ENCODE results near the gene FSTL1.
"Not testable (repeated sequence)": the region's sequence is repeated elsewhere in the genome, so short reads cannot be mapped to it uniquely, and the experiment has no call there.

The FSTL1 gene

DNA sequence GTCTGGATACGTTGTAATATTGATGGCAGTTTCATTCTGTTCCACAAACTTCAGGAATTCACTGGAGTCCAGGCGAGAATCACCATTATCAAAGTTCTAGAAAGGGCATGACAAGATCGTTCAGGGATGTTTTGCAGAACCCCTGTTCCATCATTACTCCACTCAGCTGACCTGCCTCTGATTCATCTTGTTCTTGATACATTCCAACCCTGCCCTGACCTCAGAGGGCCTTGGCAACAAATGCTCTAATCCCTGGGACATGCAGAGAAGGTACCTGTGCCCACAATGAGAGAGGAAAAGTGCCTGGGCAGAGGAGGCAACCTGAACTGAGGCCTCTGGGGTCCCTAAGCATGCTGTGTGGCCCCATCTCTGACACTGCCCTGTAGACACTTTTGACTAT, 45.9 kb downstream of the FSTL1 start:
- H3K27me3 ChIP-seq (ENCODE audit: control insufficient read depth in 1 of 2, insufficient read depth in 2 of 2, low read length in 2 of 2), result no peaks in the 10 kb centered on the region
- no peak overlapping the region for H3K9ac ChIP-seq (ENCODE audit: low read depth in 1 of 2, low read length in 2 of 2)
- no peak overlapping the region for H3K4me3 ChIP-seq (ENCODE audit: low read depth in 1 of 2, low read length in 2 of 2)
- no peaks in the 10 kb centered on the region for H3K9me3 ChIP-seq (ENCODE audit: control insufficient read depth in 1 of 2, low read length in 2 of 2)
- H3K36me3 ChIP-seq (ENCODE audit: control insufficient read depth in 1 of 2, insufficient read depth in 2 of 2, low read length in 2 of 2), result peaks cover 8 to 17% of the 10 kb centered on the region in 2 donors
- H3K27ac ChIP-seq (ENCODE audit: low read depth, low read length), result no peak overlapping the region
- no peaks in the 10 kb centered on the region for H3K4me1 ChIP-seq (ENCODE audit: control insufficient read depth in 1 of 2, insufficient read depth in 2 of 2, low read length in 2 of 2)

DNA sequence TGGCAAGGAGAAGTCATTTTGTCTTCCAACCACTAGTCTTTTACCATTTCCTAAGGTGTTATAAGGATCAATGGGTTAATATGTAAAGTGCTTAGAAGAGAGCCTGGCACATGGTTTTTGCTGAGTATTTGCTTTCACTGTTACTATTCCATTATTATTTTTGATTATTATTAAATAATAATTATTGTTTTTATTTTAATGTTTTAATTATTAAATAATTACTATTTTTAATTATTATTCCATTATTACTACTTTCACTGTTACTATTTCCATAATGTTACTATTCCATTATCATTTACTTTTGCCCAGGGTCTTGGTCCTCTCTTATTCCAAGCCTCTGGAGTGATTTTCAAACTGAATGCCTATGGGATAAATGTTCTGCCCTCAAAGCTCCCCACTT, 48.5 kb downstream of the FSTL1 start:
- no peaks in the 10 kb centered on the region for H3K27me3 ChIP-seq (ENCODE audit: control insufficient read depth in 1 of 2, insufficient read depth in 2 of 2, low read length in 2 of 2)
- no peak overlapping the region for H3K27ac ChIP-seq (ENCODE audit: low read depth, low read length)
- H3K9me3 ChIP-seq (ENCODE audit: control insufficient read depth in 1 of 2, low read length in 2 of 2), result no peaks in the 10 kb centered on the region
- no peaks in the 10 kb centered on the region for H3K4me1 ChIP-seq (ENCODE audit: control insufficient read depth in 1 of 2, insufficient read depth in 2 of 2, low read length in 2 of 2)
- H3K36me3 ChIP-seq (ENCODE audit: control insufficient read depth in 1 of 2, insufficient read depth in 2 of 2, low read length in 2 of 2), result peaks cover 8 to 12% of the 10 kb centered on the region in 2 donors
- H3K4me3 ChIP-seq (ENCODE audit: low read depth in 1 of 2, low read length in 2 of 2), result no peak overlapping the region
- no peak overlapping the region for H3K9ac ChIP-seq (ENCODE audit: low read depth in 1 of 2, low read length in 2 of 2)

DNA sequence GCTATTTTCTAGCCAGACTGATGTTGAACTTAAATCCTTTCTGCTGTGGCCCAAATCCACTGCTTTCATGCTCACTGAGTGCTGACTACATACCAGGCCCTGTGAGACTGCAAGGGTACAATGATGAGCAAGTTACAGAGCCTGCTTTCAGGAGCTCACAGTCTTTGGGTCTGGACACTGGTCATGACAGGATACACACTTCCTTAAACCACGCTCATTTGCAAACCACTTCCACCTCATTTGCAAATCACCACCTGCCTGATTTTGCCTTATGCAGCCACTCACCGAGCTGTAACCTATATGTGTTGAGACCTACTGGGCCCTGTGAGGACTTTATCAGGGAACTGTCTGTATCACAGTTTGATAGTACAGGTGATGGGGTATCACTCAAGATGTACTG, 51.4 kb downstream of the FSTL1 start:
- H3K4me1 ChIP-seq (ENCODE audit: control insufficient read depth in 1 of 2, insufficient read depth in 2 of 2, low read length in 2 of 2), result no peaks in the 10 kb centered on the region

DNA sequence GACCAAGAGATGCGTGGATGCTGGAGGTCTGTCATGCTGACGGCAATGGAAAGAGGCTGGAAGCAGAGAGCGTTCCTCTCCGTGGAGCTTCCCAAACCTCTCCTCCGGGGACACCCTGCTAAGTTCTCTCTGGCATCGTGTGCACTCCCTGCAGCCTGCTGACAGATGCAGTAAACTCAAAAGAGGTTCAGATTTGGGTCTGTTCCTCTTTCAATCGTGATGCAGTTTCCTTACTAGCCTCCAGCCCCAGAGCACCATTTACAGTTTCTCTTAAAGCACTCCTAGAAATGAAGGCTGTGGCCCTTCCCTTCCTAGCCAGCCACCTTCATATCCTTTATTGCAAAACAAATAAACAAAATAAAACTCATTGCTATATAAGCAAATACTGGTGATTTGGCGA, 54.3 kb downstream of the FSTL1 start:
- H3K4me1 ChIP-seq (ENCODE audit: control insufficient read depth in 1 of 2, insufficient read depth in 2 of 2, low read length in 2 of 2), result no peaks in the 10 kb centered on the region
- peaks cover 0 to 4% of the 10 kb centered on the region in 2 donors for H3K36me3 ChIP-seq (ENCODE audit: control insufficient read depth in 1 of 2, insufficient read depth in 2 of 2, low read length in 2 of 2)
- no peak overlapping the region for H3K9ac ChIP-seq (ENCODE audit: low read depth in 1 of 2, low read length in 2 of 2)

More for the DNA sequence above, 51.4 kb downstream of the FSTL1 start:
- H3K36me3 ChIP-seq (ENCODE audit: control insufficient read depth in 1 of 2, insufficient read depth in 2 of 2, low read length in 2 of 2), result peaks cover 3 to 12% of the 10 kb centered on the region in 2 donors
- H3K9ac ChIP-seq (ENCODE audit: low read depth in 1 of 2, low read length in 2 of 2), result no peak overlapping the region
- no peaks in the 10 kb centered on the region for H3K27me3 ChIP-seq (ENCODE audit: control insufficient read depth in 1 of 2, insufficient read depth in 2 of 2, low read length in 2 of 2)
- no peaks in the 10 kb centered on the region for H3K9me3 ChIP-seq (ENCODE audit: control insufficient read depth in 1 of 2, low read length in 2 of 2)
- H3K4me3 ChIP-seq (ENCODE audit: low read depth in 1 of 2, low read length in 2 of 2), result no peak overlapping the region
- no peak overlapping the region for H3K27ac ChIP-seq (ENCODE audit: low read depth, low read length)

DNA sequence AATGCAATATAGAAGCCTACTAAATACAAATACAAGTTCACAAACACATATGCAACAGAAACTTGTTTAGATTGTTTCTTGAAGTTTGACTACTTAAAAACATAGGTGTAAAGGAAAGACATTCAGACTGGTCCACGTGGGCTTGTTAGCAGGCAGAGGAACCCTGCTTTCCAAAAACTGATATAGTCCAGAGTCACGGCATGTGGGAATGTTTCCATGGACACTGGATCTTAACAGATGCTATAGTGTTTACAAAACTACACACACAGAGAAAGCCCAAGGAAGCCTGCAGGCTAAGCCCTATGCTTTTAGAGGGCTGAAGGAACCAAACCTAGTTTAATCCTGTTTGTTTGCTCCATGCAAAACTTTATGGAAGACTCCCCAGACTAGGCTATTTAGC, 56.4 kb downstream of the FSTL1 start:
- no peak overlapping the region for H3K27ac ChIP-seq (ENCODE audit: low read depth, low read length)
- no peak overlapping the region for H3K4me3 ChIP-seq (ENCODE audit: low read depth in 1 of 2, low read length in 2 of 2)
- no peaks in the 10 kb centered on the region for H3K9me3 ChIP-seq (ENCODE audit: control insufficient read depth in 1 of 2, low read length in 2 of 2)
- no peaks in the 10 kb centered on the region for H3K4me1 ChIP-seq (ENCODE audit: control insufficient read depth in 1 of 2, insufficient read depth in 2 of 2, low read length in 2 of 2)
- H3K9ac ChIP-seq (ENCODE audit: low read depth in 1 of 2, low read length in 2 of 2), result no peak overlapping the region
- no peaks in the 10 kb centered on the region for H3K27me3 ChIP-seq (ENCODE audit: control insufficient read depth in 1 of 2, insufficient read depth in 2 of 2, low read length in 2 of 2)
- H3K36me3 ChIP-seq (ENCODE audit: control insufficient read depth in 1 of 2, insufficient read depth in 2 of 2, low read length in 2 of 2), result peaks cover 0 to 4% of the 10 kb centered on the region in 2 donors

More for the DNA sequence above, 54.3 kb downstream of the FSTL1 start:
- no peak overlapping the region for H3K4me3 ChIP-seq (ENCODE audit: low read depth in 1 of 2, low read length in 2 of 2)
- no peaks in the 10 kb centered on the region for H3K27me3 ChIP-seq (ENCODE audit: control insufficient read depth in 1 of 2, insufficient read depth in 2 of 2, low read length in 2 of 2)
- H3K27ac ChIP-seq (ENCODE audit: low read depth, low read length), result no peak overlapping the region
- H3K9me3 ChIP-seq (ENCODE audit: control insufficient read depth in 1 of 2, low read length in 2 of 2), result no peaks in the 10 kb centered on the region

DNA sequence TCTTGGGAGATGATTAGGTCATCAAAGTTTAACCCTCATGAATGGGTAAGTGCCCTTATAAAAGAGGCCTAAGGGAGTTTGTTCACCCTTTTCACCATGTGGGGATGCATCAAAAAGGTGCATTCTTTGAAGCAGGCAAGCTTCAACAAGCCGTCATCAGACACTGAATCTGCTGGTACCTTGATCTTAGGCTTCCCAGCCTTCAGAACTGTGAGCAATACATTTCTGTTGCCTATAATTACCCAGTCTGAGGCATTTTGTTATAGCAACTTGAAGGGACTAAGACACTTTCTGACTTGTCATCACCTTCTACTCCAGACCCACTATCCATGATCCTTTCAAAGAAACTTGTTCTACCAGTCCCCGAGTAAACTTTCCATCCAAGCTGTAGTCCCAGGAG, 57.0 kb downstream of the FSTL1 start:
- Histone ChIP-seq H3K4me1 (ENCODE audit: control insufficient read depth in 1 of 2, insufficient read depth in 2 of 2, low read length in 2 of 2) (no peaks in the 10 kb centered on the region), H3K4me3 (ENCODE audit: low read depth in 1 of 2, low read length in 2 of 2) (no peak overlapping the region), H3K27me3 (ENCODE audit: control insufficient read depth in 1 of 2, insufficient read depth in 2 of 2, low read length in 2 of 2) (no peaks in the 10 kb centered on the region), H3K9ac (ENCODE audit: low read depth in 1 of 2, low read length in 2 of 2) (no peak overlapping the region), H3K9me3 (ENCODE audit: control insufficient read depth in 1 of 2, low read length in 2 of 2) (no peaks in the 10 kb centered on the region), H3K27ac (ENCODE audit: low read depth, low read length) (no peak overlapping the region), H3K36me3 (ENCODE audit: control insufficient read depth in 1 of 2, insufficient read depth in 2 of 2, low read length in 2 of 2) (peaks cover 0 to 4% of the 10 kb centered on the region in 2 donors)

DNA sequence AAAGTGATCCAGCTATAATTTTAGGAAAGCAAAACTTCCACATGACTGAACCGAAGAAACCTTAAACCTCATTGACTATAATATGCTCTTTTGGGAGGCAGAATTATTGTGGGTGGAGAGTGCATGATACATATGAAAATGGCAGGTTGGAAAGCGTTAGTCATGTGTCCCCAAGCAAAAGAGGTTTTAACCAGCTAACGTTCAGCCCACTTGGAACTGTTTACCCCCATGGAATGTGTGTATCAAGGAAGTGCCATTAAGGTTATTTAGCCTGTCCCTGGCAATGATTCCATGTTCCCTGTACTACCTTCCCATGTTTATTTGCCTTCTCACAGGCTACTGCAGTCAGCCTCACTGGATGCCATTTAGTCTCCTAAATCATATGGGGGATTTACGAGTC, 57.5 kb downstream of the FSTL1 start:
- Histone ChIP-seq H3K36me3 (ENCODE audit: control insufficient read depth in 1 of 2, insufficient read depth in 2 of 2, low read length in 2 of 2) (peaks cover 0 to under 1% of the 10 kb centered on the region in 2 donors), H3K4me3 (ENCODE audit: low read depth in 1 of 2, low read length in 2 of 2) (no peak overlapping the region)

DNA sequence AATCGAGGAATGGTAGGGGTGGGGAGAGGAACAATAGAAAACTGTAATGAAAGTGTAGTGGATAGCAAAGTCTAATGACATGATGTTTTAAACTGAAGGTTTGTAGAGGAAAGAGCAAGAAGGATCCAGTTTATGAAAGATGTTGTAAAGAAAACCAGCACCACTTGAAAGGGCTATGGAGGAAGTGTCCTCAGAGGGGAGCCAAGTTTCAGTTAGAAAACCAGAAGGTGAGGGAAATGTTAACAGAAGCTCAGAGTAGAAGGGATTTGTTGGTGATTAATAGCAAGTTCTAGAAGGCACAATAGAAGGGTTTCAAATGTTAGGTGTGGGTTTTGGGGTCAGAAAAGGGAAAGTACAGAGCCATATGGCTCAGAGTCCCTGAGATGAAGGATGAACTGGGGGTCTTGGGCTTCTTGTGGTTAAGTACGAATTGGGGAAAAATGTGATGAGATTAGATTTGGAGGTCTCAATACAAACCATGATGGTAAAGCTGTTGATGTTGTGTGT, 67.8 kb downstream of the FSTL1 start:
- Histone ChIP-seq H3K4me3 (ENCODE audit: low read depth in 1 of 2, low read length in 2 of 2) (no peak overlapping the region), H3K9me3 (ENCODE audit: control insufficient read depth in 1 of 2, low read length in 2 of 2) (peaks cover 0 to 4% of the 10 kb centered on the region in 2 donors), H3K27ac (ENCODE audit: low read depth, low read length) (no peak overlapping the region), H3K36me3 (ENCODE audit: control insufficient read depth in 1 of 2, insufficient read depth in 2 of 2, low read length in 2 of 2) (no peaks in the 10 kb centered on the region), H3K27me3 (ENCODE audit: control insufficient read depth in 1 of 2, insufficient read depth in 2 of 2, low read length in 2 of 2) (no peaks in the 10 kb centered on the region), H3K4me1 (ENCODE audit: control insufficient read depth in 1 of 2, insufficient read depth in 2 of 2, low read length in 2 of 2) (no peaks in the 10 kb centered on the region), H3K9ac (ENCODE audit: low read depth in 1 of 2, low read length in 2 of 2) (no peak overlapping the region)

More for the DNA sequence above, 57.5 kb downstream of the FSTL1 start:
- Histone ChIP-seq H3K9me3 (ENCODE audit: control insufficient read depth in 1 of 2, low read length in 2 of 2) (no peaks in the 10 kb centered on the region), H3K9ac (ENCODE audit: low read depth in 1 of 2, low read length in 2 of 2) (no peak overlapping the region), H3K27me3 (ENCODE audit: control insufficient read depth in 1 of 2, insufficient read depth in 2 of 2, low read length in 2 of 2) (no peaks in the 10 kb centered on the region), H3K27ac (ENCODE audit: low read depth, low read length) (no peak overlapping the region), H3K4me1 (ENCODE audit: control insufficient read depth in 1 of 2, insufficient read depth in 2 of 2, low read length in 2 of 2) (no peaks in the 10 kb centered on the region)

DNA sequence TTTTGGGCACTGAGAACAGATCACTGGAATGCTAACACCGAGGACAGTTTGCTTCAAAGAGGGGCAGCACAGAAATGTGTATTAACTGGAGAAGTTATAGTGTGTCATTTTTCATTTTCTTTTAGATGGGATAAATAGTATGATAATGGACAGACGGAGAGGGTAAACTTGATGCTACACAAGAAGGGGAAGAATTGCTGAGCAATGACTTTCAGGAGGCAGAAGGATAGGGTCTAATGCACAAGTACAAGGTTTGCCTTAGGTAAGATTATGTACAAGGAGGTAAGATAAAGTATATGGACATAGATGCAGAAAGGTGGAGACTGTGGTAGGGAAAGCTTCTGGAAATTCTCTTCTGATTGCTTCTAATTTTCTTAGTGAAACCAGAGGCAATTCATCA, 69.3 kb downstream of the FSTL1 start:
- peaks cover 0 to 4% of the 10 kb centered on the region in 2 donors for H3K9me3 ChIP-seq (ENCODE audit: control insufficient read depth in 1 of 2, low read length in 2 of 2)
- H3K36me3 ChIP-seq (ENCODE audit: control insufficient read depth in 1 of 2, insufficient read depth in 2 of 2, low read length in 2 of 2), result no peaks in the 10 kb centered on the region
- H3K27ac ChIP-seq (ENCODE audit: low read depth, low read length), result no peak overlapping the region
- no peak overlapping the region for H3K4me3 ChIP-seq (ENCODE audit: low read depth in 1 of 2, low read length in 2 of 2)
- no peaks in the 10 kb centered on the region for H3K4me1 ChIP-seq (ENCODE audit: control insufficient read depth in 1 of 2, insufficient read depth in 2 of 2, low read length in 2 of 2)
- H3K27me3 ChIP-seq (ENCODE audit: control insufficient read depth in 1 of 2, insufficient read depth in 2 of 2, low read length in 2 of 2), result no peaks in the 10 kb centered on the region
- no peak overlapping the region for H3K9ac ChIP-seq (ENCODE audit: low read depth in 1 of 2, low read length in 2 of 2)

DNA sequence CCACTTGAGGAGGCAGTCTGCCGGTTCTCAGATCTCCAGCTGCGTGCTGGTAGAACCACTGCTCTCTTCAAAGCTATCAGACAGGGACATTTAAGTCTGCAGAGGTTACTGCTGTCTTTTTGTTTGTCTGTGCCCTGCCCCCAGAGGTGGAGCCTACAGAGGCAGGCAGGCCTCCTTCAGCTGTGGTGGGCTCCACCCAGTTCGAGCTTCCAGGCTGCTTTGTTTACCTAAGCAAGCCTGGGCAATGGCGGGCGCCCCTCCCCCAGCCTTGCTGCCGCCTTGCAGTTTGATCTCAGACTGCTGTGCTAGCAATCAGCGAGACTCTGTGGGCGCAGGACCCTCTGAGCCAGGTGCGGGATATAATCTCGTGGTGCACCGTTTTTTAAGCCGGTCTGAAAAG, 72.8 kb downstream of the FSTL1 start:
- not testable (repeated sequence) for H3K27ac ChIP-seq (ENCODE audit: low read depth, low read length); H3K4me1 ChIP-seq (ENCODE audit: control insufficient read depth in 1 of 2, insufficient read depth in 2 of 2, low read length in 2 of 2); H3K9me3 ChIP-seq (ENCODE audit: control insufficient read depth in 1 of 2, low read length in 2 of 2); H3K9ac ChIP-seq (ENCODE audit: low read depth in 1 of 2, low read length in 2 of 2); H3K4me3 ChIP-seq (ENCODE audit: low read depth in 1 of 2, low read length in 2 of 2); H3K27me3 ChIP-seq (ENCODE audit: control insufficient read depth in 1 of 2, insufficient read depth in 2 of 2, low read length in 2 of 2); H3K36me3 ChIP-seq (ENCODE audit: control insufficient read depth in 1 of 2, insufficient read depth in 2 of 2, low read length in 2 of 2)

DNA sequence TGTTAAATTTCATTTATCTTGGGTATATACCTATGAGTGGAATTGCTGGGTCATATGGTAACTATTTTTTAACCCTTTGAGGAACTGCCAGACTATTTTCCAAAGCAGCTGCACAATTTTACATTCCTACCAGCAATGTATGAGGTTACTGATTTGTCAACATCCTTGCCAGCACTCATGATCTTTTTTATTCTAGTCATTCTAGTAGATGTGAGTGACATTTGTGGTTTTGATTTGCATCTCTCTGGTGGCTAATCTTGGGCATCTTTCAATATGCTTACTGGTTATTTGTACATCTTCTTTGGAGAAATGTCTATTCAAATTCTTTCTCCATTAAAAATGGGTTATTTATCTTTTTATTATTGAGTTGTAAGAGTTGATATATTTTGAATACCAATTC, 80.3 kb downstream of the FSTL1 start:
- Histone ChIP-seq H3K4me3 (ENCODE audit: low read depth in 1 of 2, low read length in 2 of 2) (no peak overlapping the region), H3K27ac (ENCODE audit: low read depth, low read length) (no peak overlapping the region), H3K9me3 (ENCODE audit: control insufficient read depth in 1 of 2, low read length in 2 of 2) (no peaks in the 10 kb centered on the region), H3K27me3 (ENCODE audit: control insufficient read depth in 1 of 2, insufficient read depth in 2 of 2, low read length in 2 of 2) (no peaks in the 10 kb centered on the region), H3K9ac (ENCODE audit: low read depth in 1 of 2, low read length in 2 of 2) (no peak overlapping the region), H3K4me1 (ENCODE audit: control insufficient read depth in 1 of 2, insufficient read depth in 2 of 2, low read length in 2 of 2) (no peaks in the 10 kb centered on the region), H3K36me3 (ENCODE audit: control insufficient read depth in 1 of 2, insufficient read depth in 2 of 2, low read length in 2 of 2) (no peaks in the 10 kb centered on the region)
